ENCODE measurements around the gene TAS2R16.
"Not testable (repeated sequence)": the region's sequence is repeated elsewhere in the genome, so short reads cannot be mapped to it uniquely, and the experiment has no call there.

Gene TAS2R16

DNA sequence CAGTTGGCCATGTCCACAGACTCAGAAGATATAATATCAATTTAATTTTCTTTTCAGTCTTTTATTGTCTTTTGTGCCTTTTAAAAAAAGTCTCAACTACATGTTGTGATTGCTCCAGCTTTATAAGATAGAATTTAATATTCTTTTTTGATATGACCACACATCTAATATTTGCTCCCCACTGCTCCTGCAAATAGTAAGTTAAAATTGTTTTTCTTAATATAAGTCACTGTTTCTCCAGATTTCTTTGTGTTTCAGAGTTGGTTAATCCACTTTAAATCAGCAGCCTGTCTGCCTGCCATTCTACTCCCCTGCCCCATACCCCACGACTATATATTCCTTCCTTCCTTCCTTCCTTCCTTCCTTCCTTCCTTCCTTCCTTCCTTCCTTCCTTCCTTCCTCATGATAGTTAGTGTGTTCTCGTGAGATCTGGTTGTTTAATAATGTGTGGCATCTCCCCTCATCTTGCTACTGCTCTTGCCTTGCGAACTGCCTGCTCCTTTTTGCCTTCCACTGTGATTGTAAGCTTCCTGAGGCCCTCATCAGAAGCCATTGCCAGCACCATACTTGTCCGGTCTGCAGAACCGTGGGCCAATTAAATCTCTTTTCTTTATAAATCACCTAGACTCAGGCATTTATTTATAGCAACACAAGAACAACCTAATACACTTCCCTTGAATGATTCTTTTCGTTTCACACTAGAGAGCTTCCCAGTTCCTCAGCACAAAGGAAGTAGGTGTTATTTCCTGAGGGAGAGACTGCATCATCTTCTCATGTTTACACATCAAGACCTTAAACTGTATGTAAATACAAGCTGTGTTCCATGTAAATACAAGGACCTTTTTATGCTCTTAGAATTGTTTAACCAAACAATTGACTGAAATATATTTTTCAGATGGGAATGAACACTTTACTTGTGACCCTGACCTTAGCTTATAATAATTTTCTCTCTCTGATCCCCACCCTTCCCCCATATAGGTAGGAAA is 24.5 kb downstream of the TAS2R16 start:
- no peak for DNase-seq

DNA sequence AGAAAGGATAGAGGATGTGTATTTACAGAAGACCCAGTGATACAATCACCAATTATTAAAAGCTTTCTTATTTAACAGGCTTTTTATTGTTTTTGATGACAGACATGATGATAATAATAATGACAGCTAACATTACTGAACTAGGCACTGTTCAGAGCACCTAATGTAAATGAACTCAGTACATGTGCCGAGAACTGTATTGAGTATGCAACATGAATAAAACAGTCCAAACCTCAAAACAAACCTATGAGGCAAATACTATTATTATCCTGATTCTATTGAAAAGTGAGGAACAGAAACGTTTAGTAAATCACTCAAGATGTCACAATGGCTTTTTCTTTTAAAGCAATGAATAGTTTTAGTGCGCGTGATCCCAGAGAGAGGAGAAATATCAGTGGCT is 27.1 kb downstream of the TAS2R16 start:
- no peak for DNase-seq

DNA sequence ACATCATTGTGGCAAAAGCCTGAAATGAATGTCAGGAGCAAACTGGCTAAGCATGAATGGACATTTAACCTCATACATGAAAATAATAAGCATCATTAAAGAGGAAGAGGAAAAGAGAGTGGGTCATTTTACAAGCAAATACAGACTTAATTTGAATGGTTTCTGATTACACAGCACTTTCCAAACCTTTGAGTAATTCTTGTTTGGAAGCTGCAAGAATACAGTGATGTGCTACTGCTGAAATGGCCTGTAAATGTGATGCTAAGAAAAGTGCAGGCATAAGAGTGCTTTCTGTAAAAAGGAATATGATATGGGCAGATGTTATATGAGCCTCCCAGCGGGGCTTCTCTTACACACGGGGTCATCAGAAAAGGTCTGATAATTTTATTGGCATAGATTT is 30.2 kb downstream of the TAS2R16 start:
- DNase-seq: no peak

DNA sequence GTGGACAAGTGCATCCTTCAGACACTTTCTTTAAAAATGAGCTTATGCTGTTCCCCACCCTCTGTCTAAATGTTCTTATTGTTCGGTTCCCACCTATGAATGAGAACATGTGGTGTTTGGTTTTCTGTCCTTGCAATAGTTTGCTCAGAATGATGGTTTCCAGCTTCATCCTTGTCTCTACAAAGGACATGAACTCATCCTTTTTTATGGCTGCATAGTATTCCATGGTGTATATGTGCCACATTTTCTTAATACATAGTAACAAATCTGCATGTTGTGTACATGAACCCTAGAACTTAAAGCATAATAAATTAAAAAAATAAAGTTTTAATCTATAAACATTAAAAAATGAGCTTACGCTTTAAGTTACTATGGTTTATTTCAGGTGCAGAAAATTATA is 41.8 kb downstream of the TAS2R16 start:
- not testable (repeated sequence) for DNase-seq

DNA sequence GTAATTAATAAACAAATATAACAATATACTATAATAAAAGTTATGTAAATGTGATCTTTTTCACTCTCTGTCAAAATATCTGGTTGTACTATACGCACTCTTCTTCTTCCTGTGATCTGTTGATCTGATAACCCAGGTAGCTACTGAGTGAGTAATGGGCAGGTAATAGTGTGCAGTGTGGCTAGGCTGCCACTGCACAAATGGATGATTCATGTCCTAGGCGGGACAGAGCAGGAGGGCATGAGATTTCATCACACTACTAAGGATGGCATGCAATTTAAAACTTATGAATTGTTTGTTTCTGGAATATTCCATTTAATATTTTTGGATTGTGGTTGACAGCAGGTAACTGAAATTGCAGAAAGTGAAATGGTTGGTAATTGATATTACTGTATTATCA is 44.5 kb downstream of the TAS2R16 start:
- no peak for DNase-seq

DNA sequence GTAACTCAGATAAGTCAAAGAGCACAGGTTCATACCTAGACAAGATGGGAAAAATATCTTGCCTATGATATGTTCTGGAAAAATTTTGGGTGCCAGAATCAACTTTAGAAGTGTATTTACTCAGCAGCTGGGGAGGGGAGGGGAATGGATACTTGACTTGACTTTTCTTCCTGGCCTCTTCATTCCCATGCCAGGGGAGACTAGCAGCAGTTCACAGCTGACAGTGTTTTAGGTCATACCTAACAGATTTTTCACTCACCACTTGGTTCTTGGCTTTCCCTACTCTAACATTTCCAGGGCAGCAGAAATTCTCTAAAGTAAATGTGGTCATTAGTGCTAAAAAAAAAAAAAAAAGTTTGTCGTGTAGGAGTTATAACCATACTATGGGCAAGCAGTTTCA is 46.3 kb downstream of the TAS2R16 start:
- no peak for DNase-seq

Measured in NCI-H446 (cell line).